Measurements from ENCODE around the gene KLHL22. TPM values are rescaled to one million over a fixed set of nuclear protein-coding genes. Genes with fewer than 3 reads are reported as not detected.

Gene KLHL22
- total and polyA plus RNA-seq, 2 of the 8 experiments (the other 6 are each of a cell fraction or from before 2014, with no cell fraction given) = 9.4 to 16.2 TPM

DNA sequence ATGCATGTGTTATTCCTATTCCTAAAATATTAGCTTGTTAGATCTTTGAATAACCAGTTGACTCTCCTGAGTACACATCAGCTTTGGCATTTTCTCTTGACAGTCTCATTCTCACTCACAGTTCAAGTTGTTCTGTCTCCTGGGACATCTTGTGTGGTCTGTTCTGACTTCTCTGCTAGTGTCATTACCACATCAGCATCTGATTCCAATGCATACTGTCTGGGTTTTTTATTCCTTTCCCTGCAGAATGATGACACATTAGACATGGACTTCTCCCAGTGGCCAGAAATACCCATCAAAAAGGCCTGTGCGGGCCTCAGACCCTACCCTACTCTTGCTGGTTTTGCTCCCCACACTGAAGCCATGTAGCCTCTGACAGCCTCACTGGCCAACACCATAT lies 99.0 kb downstream of the KLHL22 start:
- no peak overlapping the region for H2BK20ac ChIP-seq (ENCODE audit: low read length)
- H4K5ac ChIP-seq (ENCODE audit: insufficient read length, low read depth, low read length) = no peak overlapping the region
- H3K4me1 ChIP-seq (replicated peaks in 1 of 4; ENCODE audit: control insufficient read depth in 3 of 4, insufficient read depth in 4 of 4, low read length in 3 of 4) = peaks cover 0 to 10% (median 8%) of the 10 kb centered on the region in 4 experiments; a peak in 5 of 7 replicates
- H3K36me3 ChIP-seq (ENCODE audit: control insufficient read depth in 2 of 4, insufficient read depth in 4 of 4, low read length in 3 of 4) = no peaks in the 10 kb centered on the region; a peak in 4 of 8 replicates
- peaks cover 13% of the 10 kb centered on the region for H3K79me1 ChIP-seq (ENCODE audit: low read depth, low read length)
- DNase-seq (ENCODE audit: low read depth in 1 of 2, low spot score in 2 of 2) (no peak), FAIRE-seq (no peak)
- H3K27ac ChIP-seq (ENCODE audit: low read depth, low read length) = no peak overlapping the region
- ChIA-PET CTCF (ENCODE audit: partially characterized antibody) (interaction anchor here (0.7 to 1.5 kb wide), 2 partner anchors 10 to 1286 kb away, joined by 3 to 5 read pairs; no protein-coding TSS in a partner anchor), POLR2A (ENCODE audit: partially characterized antibody) (no interaction called here)
- no peak overlapping the region for H3K9ac ChIP-seq (replicated peaks in 1 of 4; ENCODE audit: extremely low read depth in 1 of 4, low read depth in 3 of 4, low read length in 3 of 4)
- H3K79me2 ChIP-seq (ENCODE audit: control insufficient read depth in 1 of 2, insufficient read depth in 2 of 2, low read length in 2 of 2) = peaks cover 4 to 50% of the 10 kb centered on the region in 2 experiments; a peak in 3 of 4 replicates
- no peak overlapping the region for H2BK15ac ChIP-seq (ENCODE audit: low read length)
- no peak overlapping the region for H4K91ac ChIP-seq (replicated peaks; ENCODE audit: insufficient read length, low read length)
- H3K18ac ChIP-seq (ENCODE audit: extremely low read depth, low read length) = no peak overlapping the region
- no peak overlapping the region for H3K56ac ChIP-seq (replicated peaks; ENCODE audit: insufficient read length, low read depth, low read length)
- 100% methylated on average over 1 of the region's 1 CpG; no CpG with 5 or more reads in 1 of the 2 experiments for WGBS, 2 experiments (ENCODE audit: extremely low coverage in 1 of 2, insufficient coverage in 1 of 2, insufficient read length in 1 of 2, insufficient replicate concordance in 2 of 2, low coverage in 1 of 2, low lambda C conversion rate in 2 of 2, missing lambda C conversion rate in 1 of 2)
- H3K14ac ChIP-seq (ENCODE audit: insufficient read length) = no peak overlapping the region
- no peak overlapping the region for H2AK5ac ChIP-seq (ENCODE audit: low read depth, low read length)
- no peak overlapping the region for H2BK5ac ChIP-seq (ENCODE audit: low read depth, low read length)
- no peak overlapping the region for H2BK120ac ChIP-seq (replicated peaks; ENCODE audit: low read depth, low read length)
- no peaks in the 10 kb centered on the region for H3K27me3 ChIP-seq (replicated peaks in 1 of 4; ENCODE audit: control insufficient read depth in 3 of 4, extremely low read depth in 1 of 4, insufficient read depth in 3 of 4, low read length in 3 of 4)
- H3K4me2 ChIP-seq (ENCODE audit: insufficient read depth in 1 of 2, low read depth in 2 of 2, low read length in 2 of 2) = peak overlapping the region in 1 of 2 experiments; percentile 87; a peak in 1 of 4 replicates
- H4K8ac ChIP-seq (ENCODE audit: extremely low read depth, insufficient read depth, low read length) = no peak overlapping the region
- no peaks in the 10 kb centered on the region for H3K9me3 ChIP-seq (ENCODE audit: insufficient read depth in 2 of 2, low read depth in 1 of 2, low read length in 1 of 2)
- peaks cover 2 to 16% of the 10 kb centered on the region in 2 experiments for H4K20me1 ChIP-seq (replicated peaks in 1 of 2; ENCODE audit: control insufficient read depth in 1 of 2, insufficient read depth in 2 of 2, low read length in 2 of 2)
- H3K4me3 ChIP-seq (ENCODE audit: extremely low read depth in 1 of 4, insufficient read depth in 2 of 4, low read depth in 3 of 4, low read length in 4 of 4) = no peak overlapping the region
- H3K23me2 ChIP-seq (ENCODE audit: low read depth, low read length) = peaks cover 5% of the 10 kb centered on the region; the same call in 1 of the 2 replicates
- H2BK12ac ChIP-seq (ENCODE audit: low read depth, low read length) = no peak overlapping the region
- no peak overlapping the region for H3K4ac ChIP-seq (replicated peaks; ENCODE audit: insufficient read length, low read depth, low read length)
- no peak overlapping the region for H3K23ac ChIP-seq (ENCODE audit: insufficient read length)
- no peak overlapping the region for H2AFZ ChIP-seq (ENCODE audit: low read length)
- TF ChIP-seq, protein P1, sequence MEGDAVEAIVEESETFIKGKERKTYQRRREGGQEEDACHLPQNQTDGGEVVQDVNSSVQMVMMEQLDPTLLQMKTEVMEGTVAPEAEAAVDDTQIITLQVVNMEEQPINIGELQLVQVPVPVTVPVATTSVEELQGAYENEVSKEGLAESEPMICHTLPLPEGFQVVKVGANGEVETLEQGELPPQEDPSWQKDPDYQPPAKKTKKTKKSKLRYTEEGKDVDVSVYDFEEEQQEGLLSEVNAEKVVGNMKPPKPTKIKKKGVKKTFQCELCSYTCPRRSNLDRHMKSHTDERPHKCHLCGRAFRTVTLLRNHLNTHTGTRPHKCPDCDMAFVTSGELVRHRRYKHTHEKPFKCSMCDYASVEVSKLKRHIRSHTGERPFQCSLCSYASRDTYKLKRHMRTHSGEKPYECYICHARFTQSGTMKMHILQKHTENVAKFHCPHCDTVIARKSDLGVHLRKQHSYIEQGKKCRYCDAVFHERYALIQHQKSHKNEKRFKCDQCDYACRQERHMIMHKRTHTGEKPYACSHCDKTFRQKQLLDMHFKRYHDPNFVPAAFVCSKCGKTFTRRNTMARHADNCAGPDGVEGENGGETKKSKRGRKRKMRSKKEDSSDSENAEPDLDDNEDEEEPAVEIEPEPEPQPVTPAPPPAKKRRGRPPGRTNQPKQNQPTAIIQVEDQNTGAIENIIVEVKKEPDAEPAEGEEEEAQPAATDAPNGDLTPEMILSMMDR (IDR thresholded peaks at IDR 0.05; ENCODE audit: control extremely low read depth in 1 of 3, insufficient read depth in 1 of 3, low read depth in 1 of 3, low read length in 3 of 3) = no peak
- TF ChIP-seq SUZ12 (IDR thresholded peaks at IDR 0.05; ENCODE audit: low read length) = no peak

Data from H1 (cell line).